Upper lobe of left lung (tissue), 6 donors: ENCODE data around the gene PLXNB1. TPM values are rescaled to one million over a fixed set of nuclear protein-coding genes. Genes with fewer than 3 reads are reported as not detected.

ENCODE experiments used
- ATAC-seq, 2 donors: fragments of 200-7000 bp; cut with Tn5 transposase; one replicate each; pipeline ENCODE4 v1.9.1; 2022; ENCODE audit warnings: mild to moderate bottlenecking in 2 of 2, moderate library complexity in 2 of 2; ENCODE audit not compliant: low FRiP score in 2 of 2
- DNase-seq, 2 donors: peaks; one replicate each; pipeline ENCODE4 v3.0.0-alpha.2; 2019 to 2020
- H3K27ac ChIP-seq, 4 donors: fragments of 200-600 bp; sonication (generic); one replicate each; pipeline ENCODE4 v1.5.1; 2016 to 2019
- H3K27me3 ChIP-seq, 4 donors: fragments of 200-600 bp; sonication (generic); one replicate each; pipeline ENCODE4 v1.5.1; 2017 to 2019
- H3K36me3 ChIP-seq, 4 donors: fragments of 200-600 bp; sonication (generic); one replicate each; pipeline ENCODE4 v1.5.1; 2016 to 2019
- H3K4me1 ChIP-seq, 4 donors: fragments of 200-600 bp; sonication (generic); one replicate each; pipeline ENCODE4 v1.5.1; 2018 to 2019
- H3K4me3 ChIP-seq, 4 donors: fragments of 200-600 bp; sonication (generic); one replicate each; pipeline ENCODE4 v1.5.1; 2017 to 2019; ENCODE audit warnings: mild to moderate bottlenecking in 2 of 4, moderate library complexity in 1 of 4
- H3K9me3 ChIP-seq, 4 donors: fragments of 200-600 bp; sonication (generic); one replicate each; pipeline ENCODE4 v1.5.1; 2018 to 2019
- EP300 ChIP-seq, 4 donors: sonication (generic); formaldehyde crosslinking; IDR thresholded peaks; one replicate each; pipeline ENCODE4 v1.5.1; 2017; ENCODE audit warnings: antibody characterized with exemption in 4 of 4, control low read depth in 2 of 4
- POLR2A ChIP-seq, 4 donors: fragments of 450-650 bp; IDR thresholded peaks; one replicate each; pipeline ENCODE4 v1.5.1; 2016 to 2017; ENCODE audit warnings: antibody characterized with exemption in 4 of 4, mild to moderate bottlenecking in 2 of 4
- POLR2AphosphoS5 ChIP-seq, 2 donors: sonication (generic); formaldehyde crosslinking; IDR thresholded peaks; one replicate each; pipeline ENCODE4 v1.5.1; 2017; ENCODE audit warnings: antibody characterized with exemption in 2 of 2
- WGBS, 2 donors: methylation state at CpG; one replicate each; pipeline ENCODE4 v1.1.5; 2017 to 2018; 5-methylcytosine and 5-hydroxymethylcytosine counted together
- total RNA-seq, 6 donors: library from RNA; depleted of rRNA in 4 of 6; stranded (reverse); fragments of >200 nt in 4 of 6; gene quantifications; one replicate each; pipeline versions ENCODE4 v1.1.0 to v1.2.1, GENCODE V29; 2016 to 2021
- TF ChIP-seq, protein P1 (sequence below), 6 experiments: fragments of 450-650 bp in 4 of 6; fragments of 200-600 bp in 2 of 6; sonication (generic) in 2 of 6; IDR thresholded peaks; one replicate each; pipeline ENCODE4 v1.5.1; 2016 to 2019; ENCODE audit warnings: antibody characterized with exemption in 6 of 6
- donor health status: DM: no; HTN: no; CAD: no; lungs with moderate emphysema.
- donor health status: DM: no; HTN: yes; CAD: no; lungs with severe emphysema.

The PLXNB1 gene
- total RNA-seq, 6 donors from 2014 or later = 91.2 to 588 (median 123) TPM

DNA sequence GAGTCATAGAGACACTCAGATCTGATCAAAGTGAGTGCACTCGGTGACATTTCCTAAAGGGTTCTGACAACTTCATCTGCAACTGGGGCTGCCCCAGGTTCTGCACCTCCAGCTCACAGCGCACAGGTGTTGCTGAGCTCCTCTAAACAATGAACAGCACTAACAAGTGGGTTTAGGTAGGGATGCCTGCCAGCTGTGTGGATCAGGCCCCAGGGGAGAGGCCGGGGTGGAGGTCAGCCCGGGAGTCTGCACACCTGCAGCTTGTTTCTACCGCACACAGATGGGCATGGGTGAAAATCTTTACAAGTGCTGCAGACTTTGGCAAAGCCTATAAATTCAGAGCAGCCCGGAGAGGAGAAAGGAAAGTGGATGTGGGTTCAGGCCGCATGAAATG, 57.5 kb downstream of the PLXNB1 start:
- WGBS, 2 donors = 85 to 87% methylated on average over 6 to 7 of the region's 7 CpGs
- Histone ChIP-seq H3K27me3 (no peaks in the 10 kb centered on the region), H3K27ac (no peak overlapping the region), H3K4me1 (no peaks in the 10 kb centered on the region), H3K9me3 (no peaks in the 10 kb centered on the region), H3K36me3 (no peaks in the 10 kb centered on the region), H3K4me3 (no peak overlapping the region)
- ATAC-seq = no peak
- no peak for TF ChIP-seq POLR2AphosphoS5 (IDR thresholded peaks at IDR 0.05)
- TF ChIP-seq, protein P1, sequence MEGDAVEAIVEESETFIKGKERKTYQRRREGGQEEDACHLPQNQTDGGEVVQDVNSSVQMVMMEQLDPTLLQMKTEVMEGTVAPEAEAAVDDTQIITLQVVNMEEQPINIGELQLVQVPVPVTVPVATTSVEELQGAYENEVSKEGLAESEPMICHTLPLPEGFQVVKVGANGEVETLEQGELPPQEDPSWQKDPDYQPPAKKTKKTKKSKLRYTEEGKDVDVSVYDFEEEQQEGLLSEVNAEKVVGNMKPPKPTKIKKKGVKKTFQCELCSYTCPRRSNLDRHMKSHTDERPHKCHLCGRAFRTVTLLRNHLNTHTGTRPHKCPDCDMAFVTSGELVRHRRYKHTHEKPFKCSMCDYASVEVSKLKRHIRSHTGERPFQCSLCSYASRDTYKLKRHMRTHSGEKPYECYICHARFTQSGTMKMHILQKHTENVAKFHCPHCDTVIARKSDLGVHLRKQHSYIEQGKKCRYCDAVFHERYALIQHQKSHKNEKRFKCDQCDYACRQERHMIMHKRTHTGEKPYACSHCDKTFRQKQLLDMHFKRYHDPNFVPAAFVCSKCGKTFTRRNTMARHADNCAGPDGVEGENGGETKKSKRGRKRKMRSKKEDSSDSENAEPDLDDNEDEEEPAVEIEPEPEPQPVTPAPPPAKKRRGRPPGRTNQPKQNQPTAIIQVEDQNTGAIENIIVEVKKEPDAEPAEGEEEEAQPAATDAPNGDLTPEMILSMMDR (IDR thresholded peaks at IDR 0.05) = no peak
- TF ChIP-seq POLR2A (IDR thresholded peaks at IDR 0.05) = no peak
- no peak for TF ChIP-seq EP300 (IDR thresholded peaks at IDR 0.05)
- DNase-seq = peak in 1 of 2 donors; percentile 18

DNA sequence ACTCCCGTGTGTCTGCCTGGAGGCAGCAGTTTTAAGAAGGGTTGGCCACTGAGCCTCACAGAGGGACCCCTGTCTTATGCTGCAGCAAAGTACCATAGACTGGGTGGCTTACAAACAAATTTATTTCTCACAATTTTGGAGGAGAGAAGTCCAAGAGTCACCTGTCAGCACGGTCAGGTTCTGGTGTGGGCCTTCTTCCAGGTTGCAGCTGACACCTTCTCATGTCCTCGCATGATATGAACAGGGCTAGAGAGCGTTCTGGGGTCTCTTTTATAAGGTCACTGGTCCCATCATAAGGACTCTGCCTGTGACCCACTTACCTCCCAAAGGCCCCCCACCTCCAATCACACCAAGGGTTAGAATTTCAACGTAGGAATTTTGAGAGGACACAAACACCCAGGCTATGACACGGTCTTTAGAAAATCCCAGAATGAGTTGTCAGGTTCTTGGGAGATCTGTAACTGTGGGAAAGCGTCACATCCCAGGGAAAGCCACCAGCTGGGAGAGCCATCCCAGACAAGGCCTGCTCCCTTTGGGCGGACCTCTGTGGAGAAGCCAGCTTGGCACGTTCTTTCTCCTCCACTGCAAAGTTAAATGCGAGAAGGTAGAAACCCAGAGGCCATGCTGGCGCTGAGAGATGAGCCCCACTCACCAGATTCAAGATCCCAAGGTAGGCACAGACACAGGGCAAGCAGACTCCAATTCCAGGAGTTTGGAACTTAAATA, 58.1 kb downstream of the PLXNB1 start, which contains the start of gene FBXW12:
Gene FBXW12 (plus strand): TSS at position 569 of the 726 bp plus-strand sequence. CDS start 549 bp downstream, outside the sequence.
- Histone ChIP-seq H3K4me1 (no peaks in the 10 kb centered on the region), H3K36me3 (no peaks in the 10 kb centered on the region), H3K27me3 (no peaks in the 10 kb centered on the region), H3K4me3 (no peak within 1 kb of the TSS), H3K27ac (no peak within 1 kb of the TSS), H3K9me3 (no peaks in the 10 kb centered on the region)
- no peak for DNase-seq
- no peak for ATAC-seq
- TF ChIP-seq POLR2A (IDR thresholded peaks at IDR 0.05) = no peak
- TF ChIP-seq, protein P1 (IDR thresholded peaks at IDR 0.05) = no peak
- 91 to 94% methylated on average over 10 to 11 of the region's 11 CpGs for WGBS, 2 donors

DNA sequence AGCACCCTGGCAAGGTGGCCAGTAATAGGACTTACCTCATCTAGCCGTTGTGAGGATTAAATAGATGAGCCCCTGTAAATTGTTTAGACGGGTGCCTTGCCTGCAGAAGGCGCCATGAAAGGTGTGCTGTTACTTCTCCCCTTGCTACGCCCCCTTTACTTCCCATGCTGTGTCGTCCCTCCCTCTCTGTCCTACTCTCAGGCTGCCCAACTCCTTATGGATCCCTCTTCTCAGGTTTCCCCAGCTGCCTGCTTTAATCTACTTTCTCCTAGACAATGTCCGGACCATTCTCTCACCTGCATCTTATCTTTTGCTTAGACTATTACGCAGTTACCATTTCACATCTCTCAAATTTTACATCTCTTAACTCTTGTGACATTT, 59.6 kb downstream of the PLXNB1 start:
- Histone ChIP-seq H3K4me3 (no peak overlapping the region), H3K4me1 (no peaks in the 10 kb centered on the region), H3K27me3 (no peaks in the 10 kb centered on the region), H3K9me3 (no peaks in the 10 kb centered on the region), H3K36me3 (no peaks in the 10 kb centered on the region), H3K27ac (no peak overlapping the region)
- no peak for DNase-seq
- 78 to 80% methylated on average over 7 of the region's 7 CpGs for WGBS, 2 donors
- no peak for ATAC-seq
- no peak for TF ChIP-seq POLR2A (IDR thresholded peaks at IDR 0.05)
- TF ChIP-seq, protein P1 (IDR thresholded peaks at IDR 0.05) = no peak
- no peak for TF ChIP-seq EP300 (IDR thresholded peaks at IDR 0.05)
- TF ChIP-seq POLR2AphosphoS5 (IDR thresholded peaks at IDR 0.05) = no peak

DNA sequence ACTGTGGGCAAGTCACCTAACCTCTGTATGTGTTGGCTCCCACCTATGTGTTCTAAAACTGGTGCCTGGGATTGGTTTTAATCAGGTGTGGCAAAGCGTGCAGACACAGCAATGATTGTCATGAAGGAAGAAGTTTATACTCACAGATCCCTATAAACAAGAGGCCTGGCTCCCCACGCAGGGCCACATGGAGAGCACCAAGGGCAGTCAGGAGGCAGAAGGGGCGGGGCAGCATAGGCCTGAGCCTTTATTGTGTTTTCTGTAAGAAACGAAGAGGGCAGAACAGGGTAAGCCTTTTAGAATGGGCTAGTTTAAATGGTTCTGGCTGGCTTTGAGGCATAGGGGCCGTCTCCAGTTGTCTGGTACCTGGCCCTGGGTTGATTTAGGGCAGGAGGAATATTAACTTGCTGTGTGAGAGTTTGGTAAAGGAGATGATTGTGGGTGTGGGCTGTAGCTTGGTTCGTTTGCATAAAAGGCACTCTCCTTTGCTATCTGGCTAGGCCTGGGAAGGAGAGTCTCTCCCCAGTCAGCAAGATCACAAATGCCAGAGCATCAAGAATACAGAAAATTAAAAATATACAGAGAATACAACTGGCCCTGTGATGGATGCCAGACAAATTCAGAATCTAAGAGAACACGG, 60.1 kb downstream of the PLXNB1 start:
- Histone ChIP-seq H3K9me3 (no peaks in the 10 kb centered on the region), H3K27me3 (no peaks in the 10 kb centered on the region), H3K27ac (no peak overlapping the region), H3K4me1 (no peaks in the 10 kb centered on the region), H3K36me3 (no peaks in the 10 kb centered on the region), H3K4me3 (no peak overlapping the region)
- no peak for DNase-seq
- no peak for TF ChIP-seq POLR2A (IDR thresholded peaks at IDR 0.05)
- no peak for TF ChIP-seq POLR2AphosphoS5 (IDR thresholded peaks at IDR 0.05)
- TF ChIP-seq, protein P1 (IDR thresholded peaks at IDR 0.05) = no peak
- no peak for TF ChIP-seq EP300 (IDR thresholded peaks at IDR 0.05)
- ATAC-seq = no peak
- WGBS, 2 donors = 72 to 80% methylated on average over 7 of the region's 7 CpGs
